CD4-positive, alpha-beta T cell treated with Interleukin-4 for 4 hours (primary cell): ENCODE results near the gene KCTD11.

Experiments used
- DNase-seq: peaks from one replicate; pipeline ENCODE4 v3.0.0-alpha.2; 2020

The KCTD11 gene

GRCh38 chr17:7380321-7380720 lies 28.4 kb downstream of the KCTD11 start:
- no peak for DNase-seq

GRCh38 chr17:7380855-7381683 lies 29.1 kb downstream of the KCTD11 start, which contains the start of gene TNK1:
Gene TNK1, plus strand, starts transcription at chr17:7381089. Its CDS starts 1,838 bp downstream, at chr17:7382927.
- no peak for DNase-seq

- no peak for DNase-seq
Observed at GRCh38 chr17:7382901-7383300, 30.9 kb downstream of the KCTD11 start.

GRCh38 chr17:7383371-7383741 lies 31.4 kb downstream of the KCTD11 start:
- no peak for DNase-seq

- DNase-seq = peak; percentile 70
Observed at GRCh38 chr17:7383742-7384488, 32.0 kb downstream of the KCTD11 start.

GRCh38 chr17:7384489-7385081 lies 32.6 kb downstream of the KCTD11 start:
- DNase-seq = no peak

GRCh38 chr17:7388856-7389255 lies 36.9 kb downstream of the KCTD11 start:
- no peak for DNase-seq

GRCh38 chr17:7389924-7390910 lies 38.3 kb downstream of the KCTD11 start:
- DNase-seq = no peak

- DNase-seq = no peak
Observed at GRCh38 chr17:7391307-7391706, 39.3 kb downstream of the KCTD11 start.

- DNase-seq = no peak
Observed at GRCh38 chr17:7392696-7393612, 41.0 kb downstream of the KCTD11 start.

GRCh38 chr17:7393613-7394451 lies 41.9 kb downstream of the KCTD11 start:
- DNase-seq = peak; percentile 66

GRCh38 chr17:7394452-7395191 lies 42.7 kb downstream of the KCTD11 start, which contains the start of gene PLSCR3:
Gene PLSCR3, minus strand, starts transcription at chr17:7394525. Its CDS starts 415 bp downstream, at chr17:7394110.
- peak; percentile 62 for DNase-seq

GRCh38 chr17:7396147-7396546 lies 44.2 kb downstream of the KCTD11 start:
- no peak for DNase-seq

GRCh38 chr17:7398612-7399011 lies 46.6 kb downstream of the KCTD11 start:
- no peak for DNase-seq

GRCh38 chr17:7403043-7403726 lies 51.2 kb downstream of the KCTD11 start:
- no peak for DNase-seq

GRCh38 chr17:7403727-7403976 lies 51.7 kb downstream of the KCTD11 start:
- DNase-seq = no peak

- peak; percentile 97 for DNase-seq
Observed at GRCh38 chr17:7403977-7404736, 52.2 kb downstream of the KCTD11 start, which contains the start of gene TMEM256. Gene TMEM256, minus strand, starts transcription at chr17:7404097. Its CDS starts 13 bp downstream, at chr17:7404084.
